GM21717 (cell line): ENCODE data around the gene PRTG.
"Not testable (repeated sequence)": the region's sequence is repeated elsewhere in the genome, so short reads cannot be mapped to it uniquely, and the experiment has no call there.

Experiments used
- ATAC-seq: cut with Tn5 transposase; IDR thresholded peaks from one replicate; pipeline ENCODE4 v1.9.1; 2021; ENCODE audit warnings: mild to moderate bottlenecking, moderate library complexity; ENCODE audit not compliant: unreplicated experiment

The PRTG gene

DNA sequence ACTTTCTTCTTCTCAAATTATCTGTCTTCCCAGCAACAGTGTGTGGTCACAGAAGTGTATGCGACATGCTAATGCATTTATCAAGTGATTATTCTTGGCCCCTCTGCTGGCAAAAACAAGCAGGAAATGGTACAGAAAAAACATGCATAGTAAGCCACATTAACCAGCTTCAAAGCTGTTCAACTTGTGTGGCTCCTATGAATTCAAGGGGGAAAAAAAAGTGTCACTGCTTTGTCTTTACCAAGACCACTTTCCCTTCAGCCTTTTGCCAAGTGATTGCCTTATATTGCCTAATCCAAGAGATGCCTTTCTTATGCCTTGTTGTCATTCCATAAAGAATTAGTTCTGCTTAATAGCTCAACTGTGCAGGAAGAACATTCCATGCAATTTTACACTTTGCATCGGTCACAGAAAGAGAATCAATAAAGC is 39.1 kb downstream of the PRTG start:
- no peak for ATAC-seq

DNA sequence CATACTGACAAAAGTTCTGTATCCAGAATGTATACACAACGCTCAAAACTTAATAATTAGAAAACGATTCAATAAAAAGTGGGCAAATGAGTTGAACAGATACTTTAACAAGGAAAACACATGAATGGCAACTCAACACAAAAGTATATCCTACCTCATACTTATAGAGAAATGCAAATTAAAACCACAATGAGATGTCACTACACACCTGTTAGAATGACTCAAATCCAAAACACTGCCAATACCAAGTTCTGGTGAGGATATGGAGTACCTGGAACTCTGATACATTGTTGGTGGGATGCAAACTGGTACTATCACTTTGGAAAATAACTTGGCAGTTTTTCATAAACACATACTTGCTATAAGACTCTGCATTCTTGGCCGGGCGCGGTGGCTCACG is 42.1 kb downstream of the PRTG start:
- ATAC-seq, result no peak

DNA sequence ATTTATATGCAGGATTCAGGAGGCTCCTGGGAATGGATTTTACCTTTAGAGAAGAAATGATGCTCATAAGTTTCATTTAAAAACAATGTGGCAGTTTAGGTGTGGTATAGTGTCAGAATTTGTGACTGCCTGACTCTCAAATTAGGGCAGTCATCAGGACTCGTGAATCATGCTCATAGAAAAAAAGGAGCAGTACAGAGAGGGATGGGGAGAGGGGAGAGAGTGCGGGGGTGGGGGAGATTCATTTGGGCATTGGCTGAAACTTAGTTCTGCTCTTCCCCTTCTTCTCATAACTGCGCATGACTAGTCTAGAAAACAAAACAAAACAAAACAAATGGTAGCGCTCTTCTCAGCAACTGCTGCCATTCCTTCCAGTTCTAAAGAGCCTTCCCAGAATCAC is 44.3 kb downstream of the PRTG start:
- no peak for ATAC-seq

GRCh38 chr15:55696221-55696620 is 46.7 kb downstream of the PRTG start:
- no peak for ATAC-seq

GRCh38 chr15:55695432-55695831 is 47.5 kb downstream of the PRTG start:
- ATAC-seq, result no peak

DNA sequence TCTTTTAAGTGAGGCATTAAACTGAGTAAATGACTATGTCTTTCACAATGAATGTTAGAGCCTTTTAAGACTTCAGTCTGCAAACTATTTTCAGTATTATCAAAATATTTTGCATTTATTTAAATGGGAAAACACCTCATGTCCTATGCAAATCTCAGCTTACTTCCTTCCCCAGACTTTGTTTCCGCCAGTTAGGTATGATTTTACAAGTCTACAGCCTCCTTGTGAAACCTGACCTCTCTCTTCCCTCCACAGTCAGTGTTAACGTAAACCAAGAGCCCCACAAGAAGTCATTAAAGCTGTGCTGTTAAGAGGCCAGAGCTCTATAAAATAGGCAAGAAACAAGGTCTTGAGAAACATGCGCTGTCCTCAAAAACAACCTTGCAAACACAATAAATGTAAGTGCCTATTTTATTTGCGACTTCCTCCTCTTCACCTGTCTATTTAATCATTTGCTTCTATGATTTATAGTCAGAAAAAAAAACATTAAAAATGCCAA is 48.3 kb downstream of the PRTG start:
- peak; percentile 87 for ATAC-seq

DNA sequence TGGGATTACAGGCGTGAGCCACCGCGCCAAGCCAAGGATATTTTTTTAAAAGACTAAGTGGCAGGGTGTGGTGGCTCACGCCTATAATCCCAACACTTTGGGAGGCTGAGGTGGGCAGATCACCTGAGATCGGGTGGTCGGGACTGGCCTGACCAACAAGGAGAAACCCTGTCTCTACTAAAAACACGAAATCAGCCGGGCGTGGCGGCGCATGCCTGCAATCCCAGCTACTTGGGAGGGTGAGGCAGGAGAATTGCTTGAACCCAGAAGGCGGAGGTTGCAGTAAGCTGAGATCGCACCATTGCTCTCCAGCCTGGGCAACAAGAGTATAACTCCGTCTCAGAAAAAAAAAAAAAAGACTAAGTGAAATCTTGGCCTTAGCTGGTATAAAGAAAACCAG is 49.8 kb downstream of the PRTG start:
- ATAC-seq, result not testable (repeated sequence)

DNA sequence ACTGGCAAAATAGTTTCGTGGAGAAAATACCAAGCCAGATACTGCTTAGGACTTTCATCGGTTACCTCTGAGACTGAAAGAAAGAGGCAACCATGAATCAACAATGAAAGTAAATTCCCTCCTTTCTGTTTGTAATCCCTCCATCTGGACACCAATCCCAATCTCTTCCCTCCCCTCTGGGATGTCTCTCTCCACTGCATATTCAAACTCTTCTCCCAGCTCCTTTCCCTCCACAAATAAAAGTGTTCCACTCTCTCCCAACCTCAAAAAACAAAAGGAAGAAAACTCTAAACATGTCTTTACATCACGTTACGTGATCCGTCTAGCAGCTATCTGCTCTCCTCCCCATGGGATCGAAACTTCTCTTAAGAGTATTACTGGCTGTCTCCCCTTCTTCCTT is 55.2 kb downstream of the PRTG start:
- no peak for ATAC-seq

- ATAC-seq, result peak; percentile 87
Measured at GRCh38 chr15:55685286-55685685, 57.7 kb downstream of the PRTG start.

GRCh38 chr15:55683376-55683775 is 59.6 kb downstream of the PRTG start:
- ATAC-seq, result no peak

- ATAC-seq, result no peak
Measured at GRCh38 chr15:55681631-55682030, 61.3 kb downstream of the PRTG start.

GRCh38 chr15:55676507-55676906 is 66.4 kb downstream of the PRTG start:
- no peak for ATAC-seq

GRCh38 chr15:55673287-55673686 is 69.7 kb downstream of the PRTG start:
- no peak for ATAC-seq

DNA sequence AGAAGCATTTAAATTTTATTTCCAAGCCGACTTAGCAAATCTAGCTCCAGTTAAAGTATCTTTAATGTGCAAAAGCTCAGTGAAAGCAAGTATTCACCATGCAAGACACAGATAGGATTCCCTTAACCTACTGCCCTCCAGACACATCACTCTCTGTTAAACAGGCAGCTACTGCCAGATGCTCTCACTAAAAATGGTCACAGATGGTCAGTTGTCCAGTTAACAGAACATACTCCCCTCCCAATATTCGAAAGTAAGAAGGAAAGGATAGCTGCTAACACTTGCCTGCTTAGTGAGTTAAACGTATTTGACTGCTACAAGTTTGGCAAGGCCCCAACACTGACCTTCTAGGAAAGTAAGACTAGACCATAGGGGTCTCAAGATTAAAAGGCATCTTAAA is 73.7 kb downstream of the PRTG start:
- no peak for ATAC-seq

DNA sequence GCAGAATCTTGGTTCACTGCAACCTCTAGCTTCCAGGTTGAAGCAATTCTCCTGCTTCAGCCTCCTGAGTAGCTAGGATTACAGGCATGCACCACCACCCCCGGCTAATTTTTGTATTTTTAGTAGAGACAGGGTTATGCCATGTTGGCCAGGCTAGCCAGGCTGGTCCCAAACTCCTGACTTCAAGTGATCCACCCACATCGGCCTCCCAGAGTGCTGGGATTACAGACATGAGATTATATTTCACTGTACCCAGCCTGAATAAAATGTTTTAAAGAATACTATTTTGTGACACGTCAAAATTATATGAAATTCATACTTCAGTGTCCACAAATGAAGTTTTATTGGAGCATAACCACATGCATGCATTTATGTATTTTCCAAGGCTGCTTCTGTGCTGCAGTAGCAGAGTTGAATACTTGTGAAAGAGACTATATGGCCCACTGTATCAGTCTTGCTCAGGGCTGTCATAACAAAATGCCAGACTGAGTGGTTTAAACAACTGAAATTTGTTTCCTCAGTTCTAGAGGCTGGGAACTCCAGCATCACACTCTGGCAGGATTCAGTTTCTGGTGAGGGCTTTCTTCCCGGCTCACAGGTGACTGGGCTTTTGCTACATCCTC is 77.2 kb downstream of the PRTG start:
- ATAC-seq, result no peak

DNA sequence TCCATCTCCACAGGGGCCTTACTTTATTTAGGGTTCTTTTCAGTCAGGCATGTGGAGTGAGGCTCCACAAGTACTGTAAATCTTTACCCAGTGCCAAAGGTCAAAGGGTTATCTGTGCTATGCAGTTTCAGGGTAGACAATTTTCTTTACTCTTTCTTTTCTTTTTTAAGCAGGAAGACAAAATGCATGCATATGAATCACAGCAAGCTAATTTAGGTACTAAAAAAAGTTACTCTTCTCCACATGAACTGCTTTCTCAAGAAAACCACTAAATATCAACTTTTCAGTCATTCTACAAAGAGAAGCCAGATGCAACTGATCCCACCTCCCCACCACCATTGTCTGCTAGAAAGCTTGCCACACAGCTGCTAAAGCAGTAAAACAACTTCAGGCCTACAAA is 81.5 kb downstream of the PRTG start:
- ATAC-seq, result no peak

DNA sequence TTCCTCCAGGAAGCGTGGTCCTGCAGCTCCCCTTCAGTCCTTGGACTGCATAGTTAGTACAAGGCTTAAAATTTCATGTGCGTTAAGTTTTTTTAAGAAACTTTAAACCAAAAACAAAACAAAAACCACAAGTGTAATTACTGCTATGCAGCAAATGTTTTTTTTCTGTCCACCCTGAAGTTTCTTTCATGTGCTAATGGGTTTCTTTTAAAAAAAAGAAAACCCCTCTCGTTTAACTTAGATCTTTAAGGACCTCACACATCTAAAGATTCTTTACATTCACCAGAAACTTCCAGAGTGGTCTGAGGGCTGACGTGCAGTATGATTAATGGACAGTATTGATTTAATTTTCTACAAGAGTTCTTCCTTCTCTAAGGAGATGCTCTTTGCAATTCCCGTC is 82.8 kb downstream of the PRTG start:
- no peak for ATAC-seq

GRCh38 chr15:55659481-55659880 is 83.5 kb downstream of the PRTG start:
- ATAC-seq, result no peak

- ATAC-seq, result no peak
Measured at GRCh38 chr15:55658886-55659285, 84.1 kb downstream of the PRTG start.

DNA sequence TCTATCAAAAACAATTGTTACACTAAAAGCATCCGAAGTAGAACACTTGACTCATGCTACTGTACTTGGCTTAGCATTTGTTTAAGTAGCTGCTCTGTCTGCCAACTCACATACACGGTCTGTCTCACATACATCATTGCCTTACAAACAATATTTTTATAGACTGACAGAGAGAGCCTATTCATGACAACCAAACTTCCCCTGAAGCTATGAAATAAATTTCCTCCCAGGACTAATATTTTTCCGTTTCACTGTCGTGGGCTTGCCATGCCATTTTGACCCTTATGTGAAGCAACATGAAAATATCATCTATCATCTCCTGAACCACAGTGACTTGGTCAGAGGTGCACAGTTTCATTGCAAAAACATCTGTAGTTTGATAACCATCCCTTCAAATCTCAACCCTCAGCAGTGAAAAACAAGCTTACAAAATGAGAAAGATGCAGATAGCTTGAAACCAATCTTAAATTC is 88.4 kb downstream of the PRTG start:
- ATAC-seq, result no peak

- no peak for ATAC-seq
Measured at GRCh38 chr15:55652909-55653495, 90.0 kb downstream of the PRTG start.

DNA sequence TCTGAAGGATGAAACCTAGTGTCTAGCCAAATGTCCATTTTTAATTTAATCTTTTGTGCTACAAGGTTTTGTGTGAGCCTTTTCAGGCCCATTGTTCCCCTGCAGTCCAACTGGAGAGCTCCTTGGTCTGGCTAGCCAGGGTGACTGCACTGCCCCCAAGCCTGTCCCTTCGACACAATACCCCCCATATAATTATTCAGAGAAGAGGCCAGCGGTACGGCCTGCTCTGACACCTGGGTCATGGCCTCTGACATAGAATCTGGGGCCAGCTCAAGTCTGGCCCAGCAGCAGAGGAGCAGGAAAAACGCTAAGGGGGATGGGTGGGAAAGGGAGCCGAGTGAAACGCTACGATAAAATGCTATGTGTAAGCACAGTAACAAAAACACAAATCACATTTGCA is 90.6 kb downstream of the PRTG start:
- no peak for ATAC-seq

- no peak for ATAC-seq
Measured at GRCh38 chr15:55649058-55649423, 93.9 kb downstream of the PRTG start.
